HepG2 (cell line): ENCODE results near the gene PEF1. TPM values are rescaled to one million over a fixed set of nuclear protein-coding genes. Genes with fewer than 3 reads are reported as not detected.

Experiments
- ATAC-seq: fragments of 200-7000 bp; cut with Tn5 transposase; 3 replicates; pipeline ENCODE4 v1.9.1; 2020; ENCODE audit warnings: mild to moderate bottlenecking, moderate library complexity
- BruUV-seq: library from RNA; stranded (reverse); fragments of 400-500 nt; replicated peaks from 2 replicates; lab custom pipeline; 2021; lab: Mats Ljungman, UMichigan
- CTCF ChIA-PET: fragments of 300-600 bp; formaldehyde crosslinking; extraction: SDS; loops from one replicate; lab custom pipeline; 2021; ENCODE audit warnings: low total read pairs, inconsistent platforms, low intra/inter-chr PET ratio; lab: Yijun Ruan, JAX
- POLR2A ChIA-PET: fragments of 350-600 bp; sonication (Branson Sonifier 250); formaldehyde crosslinking; loops from one replicate; lab custom pipeline; 2020; ENCODE audit warnings: antibody characterized with exemption, inconsistent platforms; lab: Yijun Ruan, JAX
- DNase-seq: peaks from one replicate; pipeline ENCODE4 v3.0.0-alpha.2; 2015; ENCODE audit warnings: low spot score
- FAIRE-seq: peaks from 3 replicates; lab custom pipeline; 2011; peaks lifted over from hg19 to GRCh38; lab: Jason Lieb, UNC
- H2AFZ ChIP-seq: one replicate; pipeline ENCODE4 v1.6.1; 2011; ENCODE audit warnings: low read length, inconsistent platforms
- H3K27ac ChIP-seq: fragments of 300-600 bp; 3 replicates; pipeline ENCODE4 v1.8.0; 2011; ENCODE audit warnings: mixed run types, mild to moderate bottlenecking, mixed read lengths, low read length, inconsistent platforms; ENCODE audit not compliant: insufficient read depth; ENCODE audit errors: extremely low read length
- H3K27me3 ChIP-seq, 2 experiments: fragments of 200-600 bp in 1 of 2; 2 replicates in 1 of 2; 3 replicates in 1 of 2; pipeline versions ENCODE4 v1.6.0 to v1.8.0; 2011; ENCODE audit warnings: low read length in 2 of 2, mild to moderate bottlenecking in 2 of 2, moderate library complexity in 2 of 2, inconsistent platforms in 1 of 2; ENCODE audit not compliant: insufficient read depth in 2 of 2, control insufficient read depth in 1 of 2
- H3K36me3 ChIP-seq, 2 experiments: fragments of 200-600 bp in 1 of 2; replicated peaks in 1 of 2; 2 replicates in 1 of 2; 3 replicates in 1 of 2; pipeline versions ENCODE4 v1.5.1 to v1.8.0; 2011; ENCODE audit warnings: low read length in 2 of 2, inconsistent platforms in 1 of 2; ENCODE audit not compliant: insufficient read depth in 2 of 2, control insufficient read depth in 1 of 2
- H3K4me1 ChIP-seq: 2 replicates; pipeline ENCODE4 v1.5.1; 2012; ENCODE audit warnings: low read length, inconsistent platforms; ENCODE audit not compliant: insufficient read depth
- H3K4me2 ChIP-seq: 2 replicates; pipeline ENCODE4 v1.6.0; 2011; ENCODE audit warnings: low read depth, low read length, inconsistent platforms
- H3K4me3 ChIP-seq, 3 experiments: fragments of 200-600 bp in 1 of 3; sonication (generic), shearing (Covaris generic) in 1 of 3; replicated peaks in 1 of 3; 2 replicates each; pipeline ENCODE4 v1.5.1; 2011 to 2016; ENCODE audit warnings: low read length in 3 of 3, inconsistent platforms in 2 of 3, low read depth in 2 of 3, mild to moderate bottlenecking in 2 of 3, control low read depth in 1 of 3, mixed read lengths in 1 of 3; ENCODE audit not compliant: insufficient read depth in 1 of 3
- H3K79me2 ChIP-seq: one replicate; pipeline ENCODE4 v1.6.1; 2011; ENCODE audit warnings: low read length, inconsistent platforms; ENCODE audit not compliant: insufficient read depth
- H3K9ac ChIP-seq: 2 replicates; pipeline ENCODE4 v1.6.0; 2011; ENCODE audit warnings: mild to moderate bottlenecking, low read depth, low read length, inconsistent platforms; ENCODE audit not compliant: insufficient read depth
- H3K9me3 ChIP-seq: 2 replicates; pipeline ENCODE4 v1.5.1; 2012; ENCODE audit warnings: mild to moderate bottlenecking, low read length
- H4K20me1 ChIP-seq: 2 replicates; pipeline ENCODE4 v1.6.0; 2011; ENCODE audit warnings: inconsistent platforms, mild to moderate bottlenecking, low read length, moderate library complexity; ENCODE audit not compliant: insufficient read depth
- BRD4 ChIP-seq: sonication (generic); formaldehyde crosslinking; IDR thresholded peaks from 2 replicates; pipeline ENCODE4 v1.4.0; 2020; ENCODE audit warnings: missing genetic modification reagents
- CHD2 ChIP-seq: IDR thresholded peaks from 2 replicates; pipeline ENCODE4 v1.6.1; 2011; ENCODE audit warnings: low read depth, low read length, improper control_type of control experiment
- HHEX ChIP-seq: IDR thresholded peaks from 2 replicates; pipeline ENCODE4 v1.6.1; 2016; ENCODE audit warnings: control low read depth
- JARID2 ChIP-seq: sonication (generic); formaldehyde crosslinking; IDR thresholded peaks from 2 replicates; pipeline ENCODE4 v1.8.1; 2023; ENCODE audit warnings: missing genetic modification reagents, inconsistent platforms; ENCODE audit not compliant: insufficient replicate concordance
- LCORL ChIP-seq, 2 experiments: fragments of 450-650 bp in 1 of 2; sonication (generic) in 1 of 2; formaldehyde crosslinking in 1 of 2; IDR thresholded peaks; 2 replicates each; pipeline versions ENCODE4 v1.5.0 to v1.6.1; 2017 to 2020; ENCODE audit warnings: antibody characterized with exemption in 1 of 2, missing genetic modification reagents in 1 of 2
- SIX1 ChIP-seq: sonication (generic); formaldehyde crosslinking; IDR thresholded peaks from 2 replicates; pipeline ENCODE4 v1.4.0; 2020; ENCODE audit warnings: missing genetic modification reagents, borderline replicate concordance
- ZFX ChIP-seq: sonication (generic); formaldehyde crosslinking; IDR thresholded peaks from 2 replicates; pipeline ENCODE4 v1.4.0; 2020; ENCODE audit warnings: mild to moderate bottlenecking, low read depth, missing genetic modification reagents, moderate library complexity
- ZNF225 ChIP-seq: sonication (generic); formaldehyde crosslinking; IDR thresholded peaks from 2 replicates; pipeline ENCODE4 v1.4.0; 2020; ENCODE audit warnings: mild to moderate bottlenecking, missing genetic modification reagents
- ZNF326 ChIP-seq: sonication (generic); formaldehyde crosslinking; IDR thresholded peaks from 2 replicates; pipeline ENCODE4 v1.4.0; 2020; ENCODE audit warnings: missing genetic modification reagents, borderline replicate concordance
- ZNF549 ChIP-seq: sonication (generic); formaldehyde crosslinking; IDR thresholded peaks from 2 replicates; pipeline ENCODE4 v1.5.0; 2020; ENCODE audit warnings: missing genetic modification reagents
- ZNF616 ChIP-seq: sonication (generic); formaldehyde crosslinking; IDR thresholded peaks from 2 replicates; pipeline ENCODE4 v1.5.0; 2020; ENCODE audit warnings: low read depth, mild to moderate bottlenecking, missing genetic modification reagents
- ZNF878 ChIP-seq: sonication (generic); formaldehyde crosslinking; IDR thresholded peaks from 2 replicates; pipeline ENCODE4 v1.8.1; 2023; ENCODE audit warnings: mild to moderate bottlenecking, missing genetic modification reagents, moderate library complexity
- WGBS: methylation state at CpG from one replicate; pipeline ENCODE4 v1.1.6; 2017; ENCODE audit warnings: low lambda C conversion rate; 5-methylcytosine and 5-hydroxymethylcytosine counted together
- in situ Hi-C: cut with HindIII; loops from 2 replicates; pipeline ENCODE4 v1.10.0; 2017; ENCODE audit warnings: low pct_unique_long_range_greater_than_20kb; ENCODE audit not compliant: extremely low pct_ligation_motif_present
- intact Hi-C: fragments of 100-400 bp; cut with micrococcal nuclease; formaldehyde crosslinking; loops from one replicate; pipeline ENCODE4 v1.10.0; 2022; ENCODE audit not compliant: unreplicated experiment
- polyA plus RNA-seq, 8 experiments: library from polyadenylated mRNA; depleted of rRNA in 3 of 8; stranded (reverse) in 7 of 8; unstranded in 1 of 8; fragments of >200 nt; fragmentation: Illumina TruSeq in 4 of 8; extraction: Trizol in 4 of 8; gene quantifications; 2 replicates each; pipeline versions ENCODE4 v1.2.1 to v1.2.3, GENCODE V29; 2011 to 2016; ENCODE audit warnings: low read depth in 4 of 8, missing spikeins in 1 of 8, mixed read lengths in 1 of 8; ENCODE audit not compliant: insufficient read depth in 1 of 8
- total RNA-seq, 5 experiments: library from RNA; depleted of rRNA; stranded (reverse); fragments of >200 nt; fragmentation: Illumina TruSeq; extraction: Trizol; gene quantifications; 2 replicates each; pipeline ENCODE4 v1.2.3, GENCODE V29; 2016; ENCODE audit warnings: low read depth in 1 of 5
- TF ChIP-seq, protein P1 (sequence below): sonication (generic); formaldehyde crosslinking; IDR thresholded peaks from 2 replicates; pipeline ENCODE4 v1.4.0; 2020; ENCODE audit warnings: missing genetic modification reagents
- TF ChIP-seq, protein P2 (sequence below): IDR thresholded peaks from 2 replicates; pipeline ENCODE4 v1.6.1; 2012; ENCODE audit warnings: inconsistent platforms
- TF ChIP-seq, protein P3 (sequence below): sonication (generic); formaldehyde crosslinking; IDR thresholded peaks from 2 replicates; pipeline ENCODE4 v1.9.0; 2021; ENCODE audit warnings: missing genetic modification reagents, borderline replicate concordance

The PEF1 gene
- total and polyA plus RNA-seq, 2 of the 13 experiments (the other 11 are each of a cell fraction or from before 2014, with no cell fraction given) = 57.1 to 57.8 TPM

DNA sequence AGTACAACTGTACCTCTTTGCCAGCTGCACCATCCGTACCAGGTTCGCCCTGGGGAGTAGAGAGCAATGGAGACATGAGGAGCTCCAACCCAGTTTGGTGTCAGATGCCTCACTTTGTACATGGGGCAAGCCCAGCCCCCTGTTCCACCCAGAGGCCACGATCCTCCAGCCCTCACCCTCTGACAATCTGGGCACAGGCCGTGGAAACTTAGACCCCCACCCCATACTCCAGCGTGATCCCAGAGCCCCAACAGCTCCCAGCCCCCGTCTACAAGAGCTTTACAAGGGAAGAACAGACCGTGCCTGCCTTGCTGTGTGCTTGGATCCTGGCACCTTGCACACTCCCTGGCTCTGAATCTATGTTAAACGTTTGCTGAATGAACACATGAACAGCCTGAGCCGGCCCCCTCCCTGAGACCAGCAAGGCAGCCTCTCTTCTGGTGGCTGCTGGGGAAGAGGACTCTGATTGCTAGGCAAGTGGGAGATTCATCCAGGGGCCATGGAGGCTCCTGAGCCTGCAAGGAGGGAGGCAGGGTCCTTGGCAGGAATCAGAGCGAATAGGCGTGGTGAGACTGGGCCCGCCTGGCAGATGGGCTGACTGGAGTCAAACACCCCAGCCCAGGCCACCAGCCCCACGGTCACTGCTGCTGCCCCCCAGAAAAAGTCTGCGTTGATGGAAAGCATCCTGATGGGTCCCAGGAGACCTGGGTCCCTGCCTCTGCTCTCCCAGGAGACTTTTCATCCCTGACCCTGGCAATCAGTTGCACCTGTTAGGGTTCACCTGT is 12.5 kb upstream of the PEF1 start:
- intact Hi-C loops (no loop called here), in situ Hi-C loops (no loop called here)
- H3K36me3 ChIP-seq = no peaks in the 10 kb centered on the region
- CTCF ChIA-PET = no interaction called here
- no peaks in the 10 kb centered on the region for H3K4me1 ChIP-seq
- whole genome bisulfite sequencing = 88% methylated on average over 8 of the region's 14 CpGs
- no peaks in the 10 kb centered on the region for H3K79me2 ChIP-seq
- no peak overlapping the region for H3K27ac ChIP-seq
- no peaks in the 10 kb centered on the region for H3K9me3 ChIP-seq
- H3K4me3 ChIP-seq = no peak overlapping the region
- no peak overlapping the region for H3K9ac ChIP-seq
- no peak overlapping the region for H2AFZ ChIP-seq
- FAIRE-seq (no peak), DNase-seq (no peak), ATAC-seq (no peak)
- TF ChIP-seq HHEX (CRISPR knock-in tag) (no peak), ZFX (CRISPR knock-in tag) (no peak), LCORL (IDR thresholded peaks at IDR 0.05) (no peak), LCORL (CRISPR knock-in tag; IDR thresholded peaks at IDR 0.05) (no peak), CHD2 (no peak), ZNF225 (CRISPR knock-in tag) (no peak), ZNF878 (no peak), ZNF326 (CRISPR knock-in tag) (no peak), BRD4 (CRISPR knock-in tag) (no peak), JARID2 (CRISPR knock-in tag) (no peak), ZNF549 (CRISPR knock-in tag) (no peak), SIX1 (no peak), ZNF616 (CRISPR knock-in tag) (no peak)
- TF ChIP-seq, protein P1, sequence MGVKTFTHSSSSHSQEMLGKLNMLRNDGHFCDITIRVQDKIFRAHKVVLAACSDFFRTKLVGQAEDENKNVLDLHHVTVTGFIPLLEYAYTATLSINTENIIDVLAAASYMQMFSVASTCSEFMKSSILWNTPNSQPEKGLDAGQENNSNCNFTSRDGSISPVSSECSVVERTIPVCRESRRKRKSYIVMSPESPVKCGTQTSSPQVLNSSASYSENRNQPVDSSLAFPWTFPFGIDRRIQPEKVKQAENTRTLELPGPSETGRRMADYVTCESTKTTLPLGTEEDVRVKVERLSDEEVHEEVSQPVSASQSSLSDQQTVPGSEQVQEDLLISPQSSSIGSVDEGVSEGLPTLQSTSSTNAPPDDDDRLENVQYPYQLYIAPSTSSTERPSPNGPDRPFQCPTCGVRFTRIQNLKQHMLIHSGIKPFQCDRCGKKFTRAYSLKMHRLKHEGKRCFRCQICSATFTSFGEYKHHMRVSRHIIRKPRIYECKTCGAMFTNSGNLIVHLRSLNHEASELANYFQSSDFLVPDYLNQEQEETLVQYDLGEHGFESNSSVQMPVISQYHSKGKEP (CRISPR knock-in tag) = no peak
- TF ChIP-seq, protein P2, sequence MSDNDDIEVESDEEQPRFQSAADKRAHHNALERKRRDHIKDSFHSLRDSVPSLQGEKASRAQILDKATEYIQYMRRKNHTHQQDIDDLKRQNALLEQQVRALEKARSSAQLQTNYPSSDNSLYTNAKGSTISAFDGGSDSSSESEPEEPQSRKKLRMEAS = no peak
- TF ChIP-seq, protein P3, sequence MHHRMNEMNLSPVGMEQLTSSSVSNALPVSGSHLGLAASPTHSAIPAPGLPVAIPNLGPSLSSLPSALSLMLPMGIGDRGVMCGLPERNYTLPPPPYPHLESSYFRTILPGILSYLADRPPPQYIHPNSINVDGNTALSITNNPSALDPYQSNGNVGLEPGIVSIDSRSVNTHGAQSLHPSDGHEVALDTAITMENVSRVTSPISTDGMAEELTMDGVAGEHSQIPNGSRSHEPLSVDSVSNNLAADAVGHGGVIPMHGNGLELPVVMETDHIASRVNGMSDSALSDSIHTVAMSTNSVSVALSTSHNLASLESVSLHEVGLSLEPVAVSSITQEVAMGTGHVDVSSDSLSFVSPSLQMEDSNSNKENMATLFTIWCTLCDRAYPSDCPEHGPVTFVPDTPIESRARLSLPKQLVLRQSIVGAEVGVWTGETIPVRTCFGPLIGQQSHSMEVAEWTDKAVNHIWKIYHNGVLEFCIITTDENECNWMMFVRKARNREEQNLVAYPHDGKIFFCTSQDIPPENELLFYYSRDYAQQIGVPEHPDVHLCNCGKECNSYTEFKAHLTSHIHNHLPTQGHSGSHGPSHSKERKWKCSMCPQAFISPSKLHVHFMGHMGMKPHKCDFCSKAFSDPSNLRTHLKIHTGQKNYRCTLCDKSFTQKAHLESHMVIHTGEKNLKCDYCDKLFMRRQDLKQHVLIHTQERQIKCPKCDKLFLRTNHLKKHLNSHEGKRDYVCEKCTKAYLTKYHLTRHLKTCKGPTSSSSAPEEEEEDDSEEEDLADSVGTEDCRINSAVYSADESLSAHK (CRISPR knock-in tag) = no peak
- no peak overlapping the region for H3K4me2 ChIP-seq
- no peaks in the 10 kb centered on the region for H3K27me3 ChIP-seq
- no TSS peak for BruUV-seq
- H4K20me1 ChIP-seq = no peaks in the 10 kb centered on the region
- POLR2A ChIA-PET = no interaction called here
